H1 (cell line): ENCODE data around the gene VEGFC. TPM values are rescaled to one million over a fixed set of nuclear protein-coding genes. Genes with fewer than 3 reads are reported as not detected.

ENCODE experiments used
- CTCF ChIA-PET: fragments of 300-600 bp; sonication (Branson Sonifier 250); formaldehyde crosslinking; loops from one replicate; lab custom pipeline; 2021; ENCODE audit not compliant: partially characterized antibody; lab: Charles Lee
- POLR2A ChIA-PET: fragments of 300-600 bp; sonication (Branson Sonifier 250); formaldehyde crosslinking; loops from one replicate; lab custom pipeline; 2021; ENCODE audit warnings: inconsistent platforms; ENCODE audit not compliant: partially characterized antibody; lab: Charles Lee
- DNase-seq, 2 experiments: peaks; one replicate each; pipeline versions ENCODE4 v3.0.0 to v3.0.0-alpha.2; 2010 to 2022; ENCODE audit warnings: low spot score in 2 of 2, low read depth in 1 of 2, mixed read lengths in 1 of 2
- FAIRE-seq: peaks from 2 replicates; lab custom pipeline; 2011; peaks lifted over from hg19 to GRCh38; lab: Jason Lieb, UNC
- H2AFZ ChIP-seq: 2 replicates; pipeline ENCODE4 v1.8.1; 2012; ENCODE audit warnings: low read length, inconsistent platforms
- H2AK5ac ChIP-seq: 2 replicates; pipeline ENCODE4 v1.6.1; 2013; ENCODE audit warnings: low read depth, low read length
- H2BK120ac ChIP-seq: replicated peaks from 2 replicates; pipeline ENCODE3; 2013; ENCODE audit warnings: low read depth, low read length, inconsistent platforms
- H2BK12ac ChIP-seq: 2 replicates; pipeline ENCODE4 v1.6.1; 2013; ENCODE audit warnings: low read depth, low read length
- H2BK15ac ChIP-seq: 2 replicates; pipeline ENCODE4 v1.6.1; 2013; ENCODE audit warnings: low read length
- H2BK20ac ChIP-seq: 2 replicates; pipeline ENCODE4 v1.6.1; 2013; ENCODE audit warnings: low read length
- H2BK5ac ChIP-seq: 2 replicates; pipeline ENCODE4 v1.6.1; 2013; ENCODE audit warnings: low read depth, low read length
- H3K14ac ChIP-seq: 2 replicates; pipeline ENCODE4 v1.6.1; 2013; ENCODE audit warnings: inconsistent platforms; ENCODE audit not compliant: insufficient read length
- H3K18ac ChIP-seq: 2 replicates; pipeline ENCODE4 v1.6.1; 2013; ENCODE audit warnings: low read length; ENCODE audit errors: extremely low read depth
- H3K23ac ChIP-seq: 2 replicates; pipeline ENCODE4 v1.6.1; 2013; ENCODE audit warnings: inconsistent platforms; ENCODE audit not compliant: insufficient read length
- H3K23me2 ChIP-seq: 2 replicates; pipeline ENCODE4 v1.6.1; 2013; ENCODE audit warnings: low read depth, low read length
- H3K27ac ChIP-seq: 2 replicates; pipeline ENCODE4 v1.6.1; 2011; ENCODE audit warnings: low read depth, low read length, inconsistent platforms
- H3K27me3 ChIP-seq, 4 experiments: replicated peaks in 1 of 4; 1 replicate in 1 of 4; 2 replicates in 3 of 4; pipeline versions ENCODE4 v1.6.1 to v1.8.1; 2011 to 2013; ENCODE audit warnings: low read length in 3 of 4, mild to moderate bottlenecking in 3 of 4, inconsistent platforms in 2 of 4, mixed read lengths in 2 of 4, moderate library complexity in 1 of 4; ENCODE audit not compliant: control insufficient read depth in 3 of 4, insufficient read depth in 3 of 4; ENCODE audit errors: extremely low read depth in 1 of 4
- H3K36me3 ChIP-seq, 4 experiments: 2 replicates each; pipeline versions ENCODE4 v1.6.1 to v1.8.1; 2011 to 2013; ENCODE audit warnings: mild to moderate bottlenecking in 4 of 4, low read length in 3 of 4, moderate library complexity in 2 of 4, control low read depth in 1 of 4, inconsistent platforms in 1 of 4; ENCODE audit not compliant: insufficient read depth in 4 of 4, control insufficient read depth in 2 of 4
- H3K4ac ChIP-seq: replicated peaks from 2 replicates; pipeline ENCODE3; 2013; ENCODE audit warnings: low read length, low read depth, mixed read lengths, inconsistent platforms; ENCODE audit not compliant: insufficient read length
- H3K4me1 ChIP-seq, 4 experiments: replicated peaks in 1 of 4; 1 replicate in 1 of 4; 2 replicates in 3 of 4; pipeline versions ENCODE4 v1.6.1 to v1.8.1; 2011 to 2013; ENCODE audit warnings: low read length in 3 of 4, inconsistent platforms in 2 of 4, mixed read lengths in 1 of 4; ENCODE audit not compliant: insufficient read depth in 4 of 4, control insufficient read depth in 3 of 4
- H3K4me2 ChIP-seq, 2 experiments: 2 replicates each; pipeline versions ENCODE4 v1.6.1 to v1.8.1; 2011 to 2013; ENCODE audit warnings: low read depth in 2 of 2, low read length in 2 of 2, control low read depth in 1 of 2, inconsistent platforms in 1 of 2, mild to moderate bottlenecking in 1 of 2; ENCODE audit not compliant: insufficient read depth in 1 of 2
- H3K4me3 ChIP-seq, 4 experiments: fragments of 200-600, 300-600 bp in 1 of 4; sonication (generic), shearing (Covaris generic), sonication (Bioruptor Twin) in 1 of 4; 2 replicates each; pipeline versions ENCODE4 v1.5.1 to v1.8.1; 2011 to 2016; ENCODE audit warnings: low read length in 4 of 4, low read depth in 3 of 4, control low read depth in 2 of 4, inconsistent platforms in 2 of 4, mild to moderate bottlenecking in 2 of 4, mixed read lengths in 1 of 4, moderate library complexity in 1 of 4; ENCODE audit not compliant: insufficient read depth in 2 of 4; ENCODE audit errors: extremely low read depth in 1 of 4
- H3K56ac ChIP-seq: replicated peaks from 2 replicates; pipeline ENCODE3; 2013; ENCODE audit warnings: low read depth, mild to moderate bottlenecking, mixed read lengths, low read length, inconsistent platforms; ENCODE audit not compliant: insufficient read length
- H3K79me1 ChIP-seq: 2 replicates; pipeline ENCODE4 v1.6.1; 2013; ENCODE audit warnings: low read depth, low read length, control low read depth
- H3K79me2 ChIP-seq, 2 experiments: 2 replicates each; pipeline versions ENCODE4 v1.6.1 to v1.8.1; 2012 to 2013; ENCODE audit warnings: low read length in 2 of 2, mild to moderate bottlenecking in 2 of 2, inconsistent platforms in 1 of 2; ENCODE audit not compliant: insufficient read depth in 2 of 2, control insufficient read depth in 1 of 2
- H3K9ac ChIP-seq, 4 experiments: replicated peaks in 1 of 4; 1 replicate in 1 of 4; 2 replicates in 3 of 4; pipeline versions ENCODE4 v1.6.1 to v1.8.1; 2011 to 2013; ENCODE audit warnings: low read depth in 3 of 4, low read length in 3 of 4, control low read depth in 2 of 4, mild to moderate bottlenecking in 2 of 4, moderate library complexity in 2 of 4, inconsistent platforms in 1 of 4; ENCODE audit errors: extremely low read depth in 1 of 4
- H3K9me3 ChIP-seq, 2 experiments: 2 replicates each; pipeline versions ENCODE4 v1.6.1 to v1.8.1; 2012 to 2013; ENCODE audit warnings: mild to moderate bottlenecking in 2 of 2, moderate library complexity in 2 of 2, control low read depth in 1 of 2, inconsistent platforms in 1 of 2, low read depth in 1 of 2, low read length in 1 of 2, mixed read lengths in 1 of 2; ENCODE audit not compliant: insufficient read depth in 2 of 2
- H4K20me1 ChIP-seq, 2 experiments: replicated peaks in 1 of 2; 2 replicates each; pipeline versions ENCODE3 to v1.8.1; 2011 to 2013; ENCODE audit warnings: inconsistent platforms in 2 of 2, low read length in 2 of 2, mild to moderate bottlenecking in 1 of 2; ENCODE audit not compliant: insufficient read depth in 2 of 2, control insufficient read depth in 1 of 2
- H4K5ac ChIP-seq: 2 replicates; pipeline ENCODE4 v1.6.1; 2013; ENCODE audit warnings: low read length, low read depth, mixed read lengths, inconsistent platforms; ENCODE audit not compliant: insufficient read length
- H4K8ac ChIP-seq: 2 replicates; pipeline ENCODE4 v1.8.0; 2013; ENCODE audit warnings: mild to moderate bottlenecking, moderate library complexity, low read length, inconsistent platforms; ENCODE audit not compliant: insufficient read depth; ENCODE audit errors: extremely low read depth
- H4K91ac ChIP-seq: replicated peaks from 2 replicates; pipeline ENCODE3; 2013; ENCODE audit warnings: low read length, mixed read lengths, inconsistent platforms; ENCODE audit not compliant: insufficient read length
- TCF12 ChIP-seq: IDR thresholded peaks from 2 replicates; pipeline ENCODE4 v1.6.1; 2011; ENCODE audit warnings: low read depth, mild to moderate bottlenecking, low read length
- WGBS, 2 experiments: shearing (Covaris generic) in 1 of 2; methylation state at CpG; one replicate each; pipeline versions ENCODE4 v1.1.6 to v1.1.7; 2013 to 2015; ENCODE audit warnings: low lambda C conversion rate in 2 of 2, mixed read lengths in 2 of 2, inconsistent platforms in 1 of 2, low coverage in 1 of 2, missing lambda C conversion rate in 1 of 2; ENCODE audit not compliant: insufficient replicate concordance in 2 of 2, insufficient coverage in 1 of 2, insufficient read length in 1 of 2; ENCODE audit errors: extremely low coverage in 1 of 2, missing lambda C conversion rate in 1 of 2; 5-methylcytosine and 5-hydroxymethylcytosine counted together
- polyA plus RNA-seq, 7 experiments: library from polyadenylated mRNA; depleted of rRNA in 3 of 7; stranded (reverse) in 5 of 7; unstranded in 2 of 7; fragments of >200 nt in 5 of 7; fragments of 200-250 nt in 2 of 7; gene quantifications; 1 replicate in 5 of 7; 2 replicates in 1 of 7; 4 replicates in 1 of 7; pipeline versions ENCODE4 v1.2.1 to v1.2.3, GENCODE V29; 2011 to 2013; ENCODE audit warnings: missing spikeins in 2 of 7, mixed read lengths in 2 of 7
- total RNA-seq: library from RNA; stranded (reverse); fragmentation: NEBNext Ultra II Directional; extraction: Animal tissue kit (Norgen Biotek cat#: 25700); gene quantifications from 2 replicates; pipeline ENCODE4 v1.2.1, GENCODE V29; 2021

VEGFC gene
- total and polyA plus RNA-seq, 2 of the 8 experiments (the other 6 are each of a cell fraction or from before 2014, with no cell fraction given) = 0.53 to 1.4 TPM

GRCh38 chr4:176782794-176783193 lies 9.9 kb downstream of the VEGFC start:
- H2BK12ac ChIP-seq = no peak overlapping the region
- no peak overlapping the region for H2BK120ac ChIP-seq
- 86% methylated on average over 2 of the region's 2 CpGs; no CpG with 5 or more reads in 1 of the 2 experiments for WGBS, 2 experiments
- no peak overlapping the region for H3K4me2 ChIP-seq
- no peak overlapping the region for H3K4ac ChIP-seq
- no peaks in the 10 kb centered on the region for H3K79me1 ChIP-seq
- no peak overlapping the region for H4K91ac ChIP-seq
- no peak overlapping the region for H2AFZ ChIP-seq
- 0 out of 7 replicates have a peak, but pooled peaks cover 0 to 4% (median 0%) of the 10 kb centered on the region in 4 experiments for H3K4me1 ChIP-seq
- no peak overlapping the region for H3K9ac ChIP-seq
- H3K4me3 ChIP-seq = no peak overlapping the region
- H3K14ac ChIP-seq = no peak overlapping the region
- no peak for DNase-seq
- no peak overlapping the region for H2BK5ac ChIP-seq
- H3K79me2 ChIP-seq = no peaks in the 10 kb centered on the region
- no peaks in the 10 kb centered on the region for H3K23me2 ChIP-seq
- no peak overlapping the region for H3K56ac ChIP-seq
- no peak overlapping the region for H2BK20ac ChIP-seq
- ChIA-PET CTCF (interaction anchor here (1.0 to 1.4 kb wide), 2 partner anchors 15 to 16 kb away, joined by 3 read pairs; no protein-coding TSS in a partner anchor), POLR2A (no interaction called here)
- no peak overlapping the region for H2BK15ac ChIP-seq
- no peak for TF ChIP-seq TCF12
- H4K20me1 ChIP-seq = no peaks in the 10 kb centered on the region
- H2AK5ac ChIP-seq = no peak overlapping the region
- no peaks in the 10 kb centered on the region for H3K9me3 ChIP-seq
- H3K27me3 ChIP-seq = no peaks in the 10 kb centered on the region
- no peak overlapping the region for H3K23ac ChIP-seq
- H3K27ac ChIP-seq = no peak overlapping the region
- no peak overlapping the region for H4K5ac ChIP-seq
- FAIRE-seq = no peak
- no peak overlapping the region for H3K18ac ChIP-seq
- H4K8ac ChIP-seq = no peak overlapping the region
- H3K36me3 ChIP-seq = no peaks in the 10 kb centered on the region
